H1 (cell line): ENCODE data around the gene ZSCAN18.

Source experiments
- CEBPB ChIP-seq: IDR thresholded peaks from 2 replicates; pipeline ENCODE4 v1.6.1; 2012; ENCODE audit warnings: low read depth, low read length
- CHD2 ChIP-seq: IDR thresholded peaks from 2 replicates; pipeline ENCODE4 v1.6.1; 2012; ENCODE audit warnings: low read length, improper control_type of control experiment
- CREB1 ChIP-seq: IDR thresholded peaks from 2 replicates; pipeline ENCODE4 v1.6.1; 2012; ENCODE audit warnings: inconsistent platforms
- EP300 ChIP-seq, 2 experiments: IDR thresholded peaks; 1 replicate in 1 of 2; 2 replicates in 1 of 2; pipeline ENCODE4 v1.6.1; 2011 to 2012; ENCODE audit warnings: low read depth in 2 of 2, low read length in 2 of 2, mild to moderate bottlenecking in 2 of 2, borderline replicate concordance in 1 of 2, inconsistent platforms in 1 of 2, moderate library complexity in 1 of 2
- JUN ChIP-seq: IDR thresholded peaks from 2 replicates; pipeline ENCODE4 v1.6.1; 2011; ENCODE audit warnings: low read depth, mild to moderate bottlenecking, improper control_type of control experiment, low read length
- POLR2AphosphoS5 ChIP-seq: IDR thresholded peaks from 2 replicates; pipeline ENCODE4 v1.6.1; 2011; ENCODE audit warnings: low read depth, low read length
- TF ChIP-seq, protein P1 (sequence below), 3 experiments: IDR thresholded peaks; 1 replicate in 2 of 3; 2 replicates in 1 of 3; pipeline versions ENCODE4 v1.5.1 to v1.6.1; 2011; ENCODE audit warnings: low read length in 3 of 3, mild to moderate bottlenecking in 3 of 3, inconsistent platforms in 2 of 3, low read depth in 1 of 3, moderate library complexity in 1 of 3; ENCODE audit not compliant: insufficient read depth in 1 of 3; ENCODE audit errors: control extremely low read depth in 1 of 3

DNA sequence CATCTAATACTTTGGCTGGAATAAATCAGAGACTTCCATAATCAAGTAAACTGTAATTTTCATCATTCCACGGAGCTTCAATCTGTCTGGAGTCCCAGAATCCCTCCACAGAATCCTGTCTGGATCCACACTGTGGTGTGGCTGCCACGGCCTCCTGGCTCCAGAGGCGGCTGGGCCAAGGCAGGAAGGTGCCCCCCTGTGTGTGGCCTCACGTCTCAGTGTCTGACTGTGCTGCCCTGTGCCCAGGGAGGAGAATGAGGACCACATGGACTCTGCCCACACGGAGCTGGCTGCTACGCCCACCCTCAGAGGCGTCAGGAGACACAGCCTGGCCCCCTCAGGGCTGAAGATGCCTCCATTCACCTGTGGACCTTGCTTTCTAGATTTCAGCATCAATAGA, 51.2 kb downstream of the ZSCAN18 start:
- TF ChIP-seq, protein P1, sequence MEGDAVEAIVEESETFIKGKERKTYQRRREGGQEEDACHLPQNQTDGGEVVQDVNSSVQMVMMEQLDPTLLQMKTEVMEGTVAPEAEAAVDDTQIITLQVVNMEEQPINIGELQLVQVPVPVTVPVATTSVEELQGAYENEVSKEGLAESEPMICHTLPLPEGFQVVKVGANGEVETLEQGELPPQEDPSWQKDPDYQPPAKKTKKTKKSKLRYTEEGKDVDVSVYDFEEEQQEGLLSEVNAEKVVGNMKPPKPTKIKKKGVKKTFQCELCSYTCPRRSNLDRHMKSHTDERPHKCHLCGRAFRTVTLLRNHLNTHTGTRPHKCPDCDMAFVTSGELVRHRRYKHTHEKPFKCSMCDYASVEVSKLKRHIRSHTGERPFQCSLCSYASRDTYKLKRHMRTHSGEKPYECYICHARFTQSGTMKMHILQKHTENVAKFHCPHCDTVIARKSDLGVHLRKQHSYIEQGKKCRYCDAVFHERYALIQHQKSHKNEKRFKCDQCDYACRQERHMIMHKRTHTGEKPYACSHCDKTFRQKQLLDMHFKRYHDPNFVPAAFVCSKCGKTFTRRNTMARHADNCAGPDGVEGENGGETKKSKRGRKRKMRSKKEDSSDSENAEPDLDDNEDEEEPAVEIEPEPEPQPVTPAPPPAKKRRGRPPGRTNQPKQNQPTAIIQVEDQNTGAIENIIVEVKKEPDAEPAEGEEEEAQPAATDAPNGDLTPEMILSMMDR (IDR thresholded peaks at IDR 0.05; ENCODE audit: control extremely low read depth in 1 of 3, insufficient read depth in 1 of 3, low read depth in 1 of 3, low read length in 3 of 3) = no peak
- no peak for TF ChIP-seq JUN
- TF ChIP-seq POLR2AphosphoS5 = no peak
- TF ChIP-seq CEBPB = no peak
- no peak for TF ChIP-seq CHD2
- no peak for TF ChIP-seq CREB1
- TF ChIP-seq EP300 (IDR thresholded peaks at IDR 0.05; ENCODE audit: borderline replicate concordance in 1 of 2, low read depth in 2 of 2, low read length in 2 of 2) = no peak
